ENCODE measurements around the gene BDP1. TPM values are rescaled to one million over a fixed set of nuclear protein-coding genes. Genes with fewer than 3 reads are reported as not detected.
"Not testable (repeated sequence)": the region's sequence is repeated elsewhere in the genome, so short reads cannot be mapped to it uniquely, and the experiment has no call there.

Gene BDP1
- total and polyA plus RNA-seq, 4 donors, result 27.3 to 63.1 (median 35.8) TPM

- not testable (repeated sequence) for H3K4me3 ChIP-seq (ENCODE audit: low read depth, low read length); H3K9me3 ChIP-seq (ENCODE audit: control insufficient read depth, insufficient read depth, low read length); DNase-seq (ENCODE audit: low read depth in 4 of 6, low spot score in 6 of 6); H3K36me3 ChIP-seq (ENCODE audit: control insufficient read depth, insufficient read depth, low read length); H3K27me3 ChIP-seq (ENCODE audit: control insufficient read depth, insufficient read depth, low read length); H3K4me1 ChIP-seq (ENCODE audit: control insufficient read depth, insufficient read depth, low read length); H3K27ac ChIP-seq (ENCODE audit: low read depth, low read length)
- 70% methylated on average over 2 of the region's 3 CpGs for WGBS (ENCODE audit: insufficient coverage)
Observed at GRCh38 chr5:71434825-71435224, 20.6 kb upstream of the BDP1 start.

- H3K27ac ChIP-seq (ENCODE audit: low read depth, low read length); H3K4me3 ChIP-seq (ENCODE audit: low read depth, low read length); H3K36me3 ChIP-seq (ENCODE audit: control insufficient read depth, insufficient read depth, low read length); DNase-seq (ENCODE audit: low read depth in 4 of 6, low spot score in 6 of 6); H3K9me3 ChIP-seq (ENCODE audit: control insufficient read depth, insufficient read depth, low read length); H3K4me1 ChIP-seq (ENCODE audit: control insufficient read depth, insufficient read depth, low read length); H3K27me3 ChIP-seq (ENCODE audit: control insufficient read depth, insufficient read depth, low read length): not testable (repeated sequence)
- no CpG with 5 or more reads among the region's 1 CpG for WGBS (ENCODE audit: insufficient coverage)
Observed at GRCh38 chr5:71441564-71441963, 13.9 kb upstream of the BDP1 start.

- not testable (repeated sequence) for H3K9me3 ChIP-seq (ENCODE audit: control insufficient read depth, insufficient read depth, low read length); H3K27me3 ChIP-seq (ENCODE audit: control insufficient read depth, insufficient read depth, low read length); H3K36me3 ChIP-seq (ENCODE audit: control insufficient read depth, insufficient read depth, low read length); DNase-seq (ENCODE audit: low read depth in 4 of 6, low spot score in 6 of 6); H3K4me1 ChIP-seq (ENCODE audit: control insufficient read depth, insufficient read depth, low read length); H3K27ac ChIP-seq (ENCODE audit: low read depth, low read length); H3K4me3 ChIP-seq (ENCODE audit: low read depth, low read length)
- WGBS (ENCODE audit: insufficient coverage), result no CpG with 5 or more reads among the region's 4 CpGs
Observed at GRCh38 chr5:71443891-71444290, 11.6 kb upstream of the BDP1 start.

GRCh38 chr5:71445015-71445414 lies 10.4 kb upstream of the BDP1 start:
- H3K36me3 ChIP-seq (ENCODE audit: control insufficient read depth, insufficient read depth, low read length); DNase-seq (ENCODE audit: low read depth in 4 of 6, low spot score in 6 of 6); H3K4me3 ChIP-seq (ENCODE audit: low read depth, low read length); H3K4me1 ChIP-seq (ENCODE audit: control insufficient read depth, insufficient read depth, low read length); H3K27me3 ChIP-seq (ENCODE audit: control insufficient read depth, insufficient read depth, low read length); H3K9me3 ChIP-seq (ENCODE audit: control insufficient read depth, insufficient read depth, low read length); H3K27ac ChIP-seq (ENCODE audit: low read depth, low read length): not testable (repeated sequence)
- WGBS (ENCODE audit: insufficient coverage), result no CpG with 5 or more reads among the region's 1 CpG

- H3K4me3 ChIP-seq (ENCODE audit: low read depth, low read length), result peak overlapping the region; percentile 9
- WGBS (ENCODE audit: insufficient coverage), result no CpG with 5 or more reads among the region's 20 CpGs
- H3K27ac ChIP-seq (ENCODE audit: low read depth, low read length); H3K4me1 ChIP-seq (ENCODE audit: control insufficient read depth, insufficient read depth, low read length); H3K27me3 ChIP-seq (ENCODE audit: control insufficient read depth, insufficient read depth, low read length); H3K36me3 ChIP-seq (ENCODE audit: control insufficient read depth, insufficient read depth, low read length); H3K9me3 ChIP-seq (ENCODE audit: control insufficient read depth, insufficient read depth, low read length): not testable (repeated sequence)
- DNase-seq (ENCODE audit: low read depth in 4 of 6, low spot score in 6 of 6), result peak in 1 of 6 donors; percentile 30
Observed at GRCh38 chr5:71445523-71446152, 9.8 kb upstream of the BDP1 start.

GRCh38 chr5:71446540-71447216 lies 8.8 kb upstream of the BDP1 start:
- H3K36me3 ChIP-seq (ENCODE audit: control insufficient read depth, insufficient read depth, low read length); H3K9me3 ChIP-seq (ENCODE audit: control insufficient read depth, insufficient read depth, low read length); H3K27ac ChIP-seq (ENCODE audit: low read depth, low read length); H3K4me3 ChIP-seq (ENCODE audit: low read depth, low read length); H3K4me1 ChIP-seq (ENCODE audit: control insufficient read depth, insufficient read depth, low read length): not testable (repeated sequence)
- H3K27me3 ChIP-seq (ENCODE audit: control insufficient read depth, insufficient read depth, low read length), result peaks cover 12% of the 10 kb centered on the region
- peak in 2 of 6 donors; percentile 19 to 66 for DNase-seq (ENCODE audit: low read depth in 4 of 6, low spot score in 6 of 6)
- WGBS (ENCODE audit: insufficient coverage), result 57% methylated on average over 7 of the region's 13 CpGs

- H3K36me3 ChIP-seq (ENCODE audit: control insufficient read depth, insufficient read depth, low read length); H3K9me3 ChIP-seq (ENCODE audit: control insufficient read depth, insufficient read depth, low read length); H3K4me3 ChIP-seq (ENCODE audit: low read depth, low read length); H3K27ac ChIP-seq (ENCODE audit: low read depth, low read length); H3K4me1 ChIP-seq (ENCODE audit: control insufficient read depth, insufficient read depth, low read length): not testable (repeated sequence)
- peak in 3 of 6 donors; percentile 9 to 81 (median 66) for DNase-seq (ENCODE audit: low read depth in 4 of 6, low spot score in 6 of 6)
- WGBS (ENCODE audit: insufficient coverage), result no CpG with 5 or more reads among the region's 6 CpGs
- H3K27me3 ChIP-seq (ENCODE audit: control insufficient read depth, insufficient read depth, low read length), result peaks cover 18% of the 10 kb centered on the region
Observed at GRCh38 chr5:71447218-71447808, 8.1 kb upstream of the BDP1 start.

- no peaks in the 10 kb centered on the region for H3K36me3 ChIP-seq (ENCODE audit: control insufficient read depth, insufficient read depth, low read length)
- H3K27me3 ChIP-seq (ENCODE audit: control insufficient read depth, insufficient read depth, low read length), result peaks cover 15% of the 10 kb centered on the region
- DNase-seq (ENCODE audit: low read depth in 4 of 6, low spot score in 6 of 6), result no peak
- no peak overlapping the region for H3K4me3 ChIP-seq (ENCODE audit: low read depth, low read length)
- H3K27ac ChIP-seq (ENCODE audit: low read depth, low read length), result no peak overlapping the region
- H3K4me1 ChIP-seq (ENCODE audit: control insufficient read depth, insufficient read depth, low read length), result peaks cover 9% of the 10 kb centered on the region
- WGBS (ENCODE audit: insufficient coverage), result no CpG with 5 or more reads among the region's 2 CpGs
- no peaks in the 10 kb centered on the region for H3K9me3 ChIP-seq (ENCODE audit: control insufficient read depth, insufficient read depth, low read length)
Observed at GRCh38 chr5:71452876-71453275, 2.6 kb upstream of the BDP1 start.

- Histone ChIP-seq H3K9me3 (ENCODE audit: control insufficient read depth, insufficient read depth, low read length) (no peaks in the 10 kb centered on the region), H3K27ac (ENCODE audit: low read depth, low read length) (peak overlapping the region; percentile 96), H3K27me3 (ENCODE audit: control insufficient read depth, insufficient read depth, low read length) (peaks cover 15% of the 10 kb centered on the region), H3K4me3 (ENCODE audit: low read depth, low read length) (peak overlapping the region; percentile 97), H3K36me3 (ENCODE audit: control insufficient read depth, insufficient read depth, low read length) (peaks cover 6% of the 10 kb centered on the region), H3K4me1 (ENCODE audit: control insufficient read depth, insufficient read depth, low read length) (peaks cover 9% of the 10 kb centered on the region)
- no peak for DNase-seq (ENCODE audit: low read depth in 4 of 6, low spot score in 6 of 6)
- WGBS (ENCODE audit: insufficient coverage), result 67% methylated on average over 16 of the region's 19 CpGs
Observed at GRCh38 chr5:71454913-71455312, 538 bp upstream of the BDP1 start.

GRCh38 chr5:71456362-71456743 lies 902 bp downstream of the BDP1 start:
- Histone ChIP-seq H3K4me1 (ENCODE audit: control insufficient read depth, insufficient read depth, low read length) (peaks cover 9% of the 10 kb centered on the region), H3K27ac (ENCODE audit: low read depth, low read length) (peak overlapping the region; percentile 96), H3K36me3 (ENCODE audit: control insufficient read depth, insufficient read depth, low read length) (peaks cover 15% of the 10 kb centered on the region), H3K27me3 (ENCODE audit: control insufficient read depth, insufficient read depth, low read length) (peaks cover 6% of the 10 kb centered on the region), H3K4me3 (ENCODE audit: low read depth, low read length) (peak overlapping the region; percentile 97), H3K9me3 (ENCODE audit: control insufficient read depth, insufficient read depth, low read length) (no peaks in the 10 kb centered on the region)
- 0% methylated on average over 1 of the region's 4 CpGs for WGBS (ENCODE audit: insufficient coverage)
- DNase-seq (ENCODE audit: low read depth in 4 of 6, low spot score in 6 of 6), result peak in 1 of 6 donors; percentile 4

All from spinal cord (tissue), 10 donors.